Measurements from ENCODE around the gene LRRC8B.
A peak's percentile ranks its signal among the peaks of the same experiment; 100 is the strongest.
"Not testable (repeated sequence)": the region's sequence is repeated elsewhere in the genome, so short reads cannot be mapped to it uniquely, and the experiment has no call there.

The LRRC8B gene

DNA sequence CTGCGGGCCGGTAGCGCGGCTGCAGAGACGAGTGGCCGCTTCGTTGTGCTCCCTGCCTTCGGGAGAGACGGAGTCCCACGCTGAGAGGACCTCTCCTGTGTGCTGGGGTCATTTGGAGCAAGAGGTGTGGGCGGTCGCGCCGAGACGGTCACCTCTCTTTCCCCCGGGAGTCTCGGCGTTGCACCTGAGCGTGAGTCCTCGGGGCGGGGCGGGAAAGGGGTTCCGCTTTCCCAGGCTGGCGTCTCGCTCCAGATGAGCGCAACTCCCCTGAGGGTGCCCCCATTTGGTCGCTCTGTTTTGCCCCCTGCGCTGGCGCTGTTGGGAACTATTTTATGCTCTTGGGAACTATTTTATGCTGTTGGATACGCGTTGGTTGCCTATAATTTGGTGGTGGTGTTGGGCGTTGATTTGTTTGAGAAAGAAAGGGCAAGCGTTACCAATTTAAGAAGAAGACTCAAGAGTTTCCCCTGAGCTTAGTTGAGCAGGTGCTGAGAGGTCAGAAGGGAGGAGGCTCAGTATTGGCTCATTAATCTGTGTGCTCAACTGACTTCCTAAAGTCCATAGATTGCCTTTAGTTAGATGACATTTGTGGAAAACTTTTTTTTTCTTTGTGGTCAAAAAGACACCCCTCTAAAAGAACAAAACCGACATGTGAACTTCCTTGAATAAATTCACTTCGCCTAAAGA, 683 bp downstream of the LRRC8B start:
- no peak for DNase-seq (ENCODE audit: low read depth)

DNA sequence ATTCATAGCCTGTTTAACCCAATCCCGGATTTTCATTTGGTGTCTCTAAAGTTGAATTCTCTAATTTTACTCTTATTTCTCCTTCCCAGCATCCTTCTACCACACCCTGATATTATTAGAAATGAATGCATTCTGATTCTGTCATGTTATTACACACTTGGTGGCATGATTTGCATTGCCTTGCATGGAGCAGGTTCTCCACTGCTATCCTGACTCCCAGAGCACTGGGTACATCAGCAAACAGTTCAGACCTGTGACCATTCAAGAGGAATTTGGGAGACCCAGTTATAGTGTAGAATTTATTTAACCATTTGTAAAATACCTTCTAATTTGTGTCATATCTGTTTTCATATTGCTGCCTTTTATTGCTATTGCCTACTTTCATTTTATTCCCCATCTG, 2.6 kb downstream of the LRRC8B start:
- no peak for DNase-seq (ENCODE audit: low read depth)

DNA sequence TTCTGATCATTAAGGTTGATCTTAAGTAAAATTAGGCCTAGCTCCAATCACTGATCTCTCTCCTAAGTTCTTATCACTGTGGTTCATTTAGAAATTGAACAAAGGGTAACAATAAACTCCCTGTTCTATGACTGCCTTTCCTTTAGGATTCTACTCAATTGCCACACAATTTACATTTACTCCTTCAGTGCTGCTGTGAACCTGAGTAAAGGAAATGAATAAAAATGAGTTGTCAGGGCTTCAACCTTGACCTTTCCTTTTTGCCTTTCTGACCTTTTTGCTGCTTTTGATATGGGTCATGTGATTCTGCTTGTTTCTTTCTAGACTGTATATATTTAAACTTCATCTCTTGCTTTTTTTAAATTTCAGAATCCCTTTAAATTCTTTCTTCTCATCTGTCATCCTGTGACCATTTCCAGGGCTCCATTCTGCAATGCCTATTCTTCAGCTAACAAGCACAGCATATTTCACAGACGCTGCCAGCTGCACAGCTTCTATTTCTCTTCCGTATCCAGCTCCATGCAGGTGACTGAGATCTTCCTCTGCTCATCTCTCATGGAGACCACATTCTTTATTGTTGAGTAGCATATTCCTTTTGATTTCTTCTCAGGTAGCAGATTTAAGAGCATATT, 3.2 kb downstream of the LRRC8B start:
- no peak for DNase-seq (ENCODE audit: low read depth)

DNA sequence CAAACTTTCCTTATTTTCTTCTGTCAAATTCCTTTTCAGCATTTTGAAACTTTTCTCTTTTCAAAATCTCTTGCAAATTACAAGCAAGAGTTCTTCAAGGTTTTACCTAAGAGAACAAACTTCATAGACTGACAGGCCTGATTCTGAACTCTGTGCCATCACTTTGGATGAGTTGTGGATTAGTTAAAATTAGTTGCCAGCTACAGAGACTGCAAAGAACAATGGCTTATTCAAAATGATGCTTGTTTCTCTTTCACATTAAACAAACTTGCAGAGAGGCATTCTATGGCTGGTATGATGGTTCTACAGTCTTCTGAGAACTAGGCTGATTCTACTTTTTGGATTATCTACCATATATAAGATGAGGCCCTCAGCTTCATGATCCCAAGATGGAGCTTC, 3.8 kb downstream of the LRRC8B start:
- DNase-seq (ENCODE audit: low read depth), result no peak

DNA sequence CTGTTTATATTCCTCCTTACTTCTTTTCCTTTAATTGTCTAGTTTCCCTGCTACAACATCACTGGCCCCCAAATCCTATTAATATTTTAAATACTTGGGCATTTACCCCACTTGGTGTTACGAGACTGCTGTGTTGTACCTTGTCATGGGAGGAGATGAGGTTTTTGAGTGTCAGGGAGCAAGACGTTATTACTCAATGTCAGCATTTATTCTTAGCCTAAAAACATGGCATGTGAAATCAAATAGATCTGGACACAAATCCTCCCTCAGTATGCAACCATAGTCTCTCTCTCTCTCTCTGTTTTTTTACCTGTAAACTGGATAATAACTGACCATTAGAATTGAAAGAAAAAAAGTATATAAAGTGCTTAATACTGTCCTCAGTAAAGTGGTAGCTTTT, 4.6 kb downstream of the LRRC8B start:
- no peak for DNase-seq (ENCODE audit: low read depth)

DNA sequence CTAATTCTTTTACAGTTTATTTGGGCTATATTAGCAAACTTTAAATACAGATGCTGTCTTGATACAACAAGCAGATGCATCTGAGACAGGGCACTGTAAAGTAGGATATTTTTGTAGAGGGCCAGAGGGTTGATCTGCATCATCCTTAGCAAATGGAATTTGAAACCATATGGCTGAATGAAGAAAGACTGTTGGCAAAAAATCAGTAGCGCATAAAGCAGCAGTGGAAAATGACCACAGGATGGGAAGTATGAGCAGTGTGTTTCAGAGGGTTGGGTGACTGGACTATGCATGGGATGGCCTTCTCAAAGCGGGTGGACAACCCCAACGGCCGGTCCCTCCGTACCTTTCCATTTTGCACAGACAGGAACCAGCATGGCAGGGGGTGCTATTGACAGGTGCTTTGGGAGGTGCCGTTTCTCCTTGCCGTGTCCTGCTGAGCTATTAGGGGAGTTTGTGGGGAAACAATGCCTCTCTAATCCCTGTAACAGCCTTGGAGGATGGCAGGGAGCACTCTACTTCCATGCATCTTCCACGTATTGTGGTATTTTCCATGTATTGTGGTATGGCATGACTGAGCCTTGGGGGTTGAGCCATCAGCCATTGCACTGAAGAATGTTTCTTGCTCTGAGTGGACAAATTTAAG, 5.9 kb downstream of the LRRC8B start:
- DNase-seq (ENCODE audit: low read depth), result no peak

DNA sequence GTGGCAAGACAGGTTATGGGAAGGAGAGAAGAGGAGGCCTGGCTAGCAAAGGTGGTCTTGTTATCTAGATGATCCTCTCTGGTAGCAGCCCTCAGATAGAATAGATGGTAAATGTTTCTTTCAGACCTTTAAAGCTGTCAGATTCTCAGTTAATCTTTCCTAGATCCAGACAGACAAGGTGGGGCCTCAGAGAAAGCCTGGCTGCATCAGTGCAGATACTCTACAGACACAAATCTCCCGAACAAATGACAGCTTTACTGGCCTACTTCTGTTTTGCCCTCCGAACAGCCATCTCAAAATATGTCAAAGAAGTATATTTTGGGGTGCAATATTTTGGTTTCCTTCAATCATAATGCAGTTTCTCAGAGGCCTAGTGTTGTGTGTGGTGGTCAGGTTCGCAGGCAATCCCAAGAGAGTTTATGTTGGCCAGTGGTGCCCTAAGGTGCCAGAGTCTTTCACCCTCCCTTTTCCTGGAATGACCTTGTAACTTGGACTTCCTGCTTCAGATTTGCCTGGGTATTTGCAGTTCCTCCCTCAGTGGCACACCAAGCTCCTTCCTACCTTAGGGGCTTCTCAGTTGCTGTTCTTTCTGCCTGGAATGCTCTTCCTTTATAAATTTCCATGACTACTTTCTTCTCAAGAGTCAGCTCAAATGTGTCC, 7.0 kb downstream of the LRRC8B start:
- DNase-seq (ENCODE audit: low read depth), result no peak

DNA sequence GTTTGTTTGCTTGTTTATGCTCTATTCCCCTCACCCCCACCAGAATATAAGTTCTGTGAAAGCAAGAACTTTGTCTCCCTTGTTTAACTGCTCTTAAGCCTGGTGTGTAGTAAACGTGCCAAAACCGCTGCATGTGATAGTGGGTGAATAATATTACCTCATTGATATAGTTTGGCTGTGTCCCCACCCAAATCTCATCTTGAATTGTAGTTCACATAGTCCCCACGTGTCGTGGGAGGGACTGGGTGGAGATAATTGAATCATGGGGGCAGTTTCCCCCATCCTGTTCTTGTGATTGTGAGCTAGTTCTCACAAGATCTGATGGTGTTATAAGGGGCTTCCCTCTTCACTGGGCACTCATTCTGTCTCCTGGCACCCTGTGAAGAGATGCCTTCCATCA, 7.6 kb downstream of the LRRC8B start:
- DNase-seq (ENCODE audit: low read depth), result no peak

DNA sequence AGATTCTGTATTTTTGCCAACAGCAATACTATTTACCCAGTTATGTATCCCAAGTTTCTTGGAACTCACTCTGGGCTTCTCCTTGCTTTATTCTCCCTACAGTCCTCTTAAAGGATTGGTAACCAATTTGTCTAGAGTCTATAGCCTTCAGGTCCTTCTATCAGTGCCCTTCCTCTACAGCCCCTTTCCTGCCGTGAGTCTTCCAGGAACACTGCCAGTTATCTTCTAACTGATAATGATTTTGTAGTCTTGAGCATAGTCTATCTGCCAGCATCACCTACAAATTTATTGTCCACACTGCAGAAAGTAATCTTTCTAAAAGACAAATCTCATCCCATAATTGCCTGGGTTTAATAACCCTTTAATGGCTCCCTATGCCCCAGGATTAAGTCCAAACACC, 8.2 kb downstream of the LRRC8B start:
- no peak for DNase-seq (ENCODE audit: low read depth)

DNA sequence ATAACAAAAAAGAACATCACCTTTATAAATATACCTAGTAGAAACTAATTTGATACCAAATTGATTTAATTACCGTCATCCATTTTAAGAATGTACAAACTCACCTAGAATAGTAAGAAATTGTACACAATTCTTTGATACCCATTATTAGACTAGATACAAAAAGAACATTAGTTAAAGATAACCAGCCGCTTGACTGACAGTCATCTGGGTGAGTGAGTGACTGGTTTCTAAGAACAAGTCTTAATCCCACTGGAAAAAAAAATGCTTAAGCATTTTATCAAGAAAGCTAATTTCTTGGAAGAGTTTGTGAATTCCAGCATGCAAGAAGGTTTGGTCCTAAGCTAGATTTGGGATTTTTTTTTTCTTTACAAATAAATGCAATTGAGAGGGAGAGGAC, 10.9 kb downstream of the LRRC8B start:
- DNase-seq (ENCODE audit: low read depth), result no peak

DNA sequence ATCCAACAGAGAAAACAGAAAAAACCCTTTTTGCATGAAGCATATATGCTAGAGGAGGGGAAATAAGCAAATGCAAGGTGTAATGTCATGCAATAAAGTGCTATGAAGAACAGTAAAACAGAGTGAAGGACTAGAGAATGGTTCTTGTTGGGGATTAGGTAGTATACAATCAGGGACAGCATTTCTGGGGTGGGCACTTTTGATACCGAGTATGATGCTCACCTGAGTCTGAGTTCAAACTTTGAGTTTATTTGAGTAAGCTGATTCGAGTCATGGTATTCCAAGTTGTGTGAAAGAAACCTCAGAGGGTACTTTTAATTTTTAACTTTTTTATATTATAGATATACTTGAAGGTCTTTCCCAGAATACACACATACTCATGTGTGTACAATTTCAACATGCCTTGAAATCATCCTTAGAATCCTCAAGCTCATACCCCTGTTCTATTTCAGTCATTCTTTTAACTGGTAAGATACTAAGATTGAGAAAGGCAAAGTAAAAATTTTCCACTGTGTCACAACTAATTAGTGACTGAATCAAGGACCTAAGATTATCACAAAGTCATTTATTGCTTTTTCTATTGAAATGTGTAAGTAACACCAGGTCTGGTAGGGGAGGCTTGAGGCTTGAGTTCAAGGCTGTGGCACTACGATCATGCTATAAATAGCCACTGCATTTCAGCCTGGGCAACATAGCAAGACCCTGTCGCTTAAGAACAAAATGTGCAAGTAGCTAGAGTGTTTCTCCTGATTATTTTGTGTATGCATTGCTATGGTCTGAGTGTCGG, 12.1 kb downstream of the LRRC8B start:
- no peak for DNase-seq (ENCODE audit: low read depth)

DNA sequence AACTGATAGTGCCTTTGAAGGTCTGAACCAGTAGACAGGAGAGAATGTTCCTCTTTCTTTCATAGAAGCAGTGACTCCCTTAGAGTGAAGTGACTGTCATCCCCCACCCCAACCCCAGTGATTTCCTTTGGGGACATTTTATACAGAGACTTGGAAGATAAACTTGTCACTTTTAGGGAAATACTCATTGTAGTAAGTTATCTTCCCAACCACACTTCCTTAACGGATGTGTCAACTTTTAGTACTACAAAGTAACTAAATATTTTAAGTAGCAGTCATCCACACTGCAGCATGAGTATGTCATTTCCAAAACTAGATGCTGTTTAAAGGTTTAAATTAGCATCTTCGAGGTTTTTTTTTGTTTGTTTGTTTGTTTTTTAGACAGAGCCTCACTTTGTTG, 13.7 kb downstream of the LRRC8B start:
- DNase-seq (ENCODE audit: low read depth), result no peak

DNA sequence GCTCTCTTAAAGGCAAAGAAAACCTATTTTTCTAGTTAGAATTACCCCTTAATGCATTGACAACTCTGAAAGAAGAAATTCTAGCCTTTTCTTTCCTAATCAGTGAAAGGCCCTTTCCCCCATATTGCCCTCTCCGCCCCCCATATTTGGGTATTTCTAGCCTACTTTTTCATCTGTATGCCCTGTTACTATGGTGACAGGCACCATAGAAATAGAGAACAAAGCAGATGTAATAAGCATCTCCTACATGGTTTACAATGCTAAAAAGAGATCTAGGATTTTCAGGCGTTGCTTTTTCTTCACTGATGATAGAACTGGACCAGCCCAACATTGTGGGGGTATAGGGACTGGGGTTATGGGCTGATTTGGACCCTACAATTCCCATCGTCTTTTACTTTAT, 14.5 kb downstream of the LRRC8B start:
- no peak for DNase-seq (ENCODE audit: low read depth)

DNA sequence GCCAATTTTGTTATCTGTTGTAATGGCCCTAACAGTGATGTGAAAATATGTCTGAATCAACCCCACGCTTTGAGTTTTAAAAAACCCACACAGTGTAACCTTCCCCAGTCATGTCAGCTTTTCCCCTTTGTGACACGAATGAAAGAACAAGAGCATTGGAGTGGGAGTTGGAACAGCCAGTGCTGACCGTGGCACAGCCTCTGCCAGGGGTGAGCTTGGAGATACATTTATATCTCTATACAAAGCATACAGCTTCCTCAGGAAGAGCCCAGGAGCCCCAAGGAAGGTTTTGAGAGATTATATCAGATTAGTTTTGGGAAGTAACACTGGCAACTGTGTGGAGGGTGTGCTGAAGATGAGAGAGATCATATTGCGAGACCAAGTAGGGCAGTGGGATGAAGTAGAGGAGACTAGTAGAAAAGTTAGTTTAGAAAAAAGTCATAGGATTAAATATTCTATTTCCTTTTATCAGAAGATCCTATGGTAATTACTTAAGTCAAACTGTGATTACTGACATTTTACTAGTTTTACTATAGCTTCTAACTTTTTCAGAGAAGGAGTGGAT, 15.9 kb downstream of the LRRC8B start:
- DNase-seq (ENCODE audit: low read depth), result no peak

DNA sequence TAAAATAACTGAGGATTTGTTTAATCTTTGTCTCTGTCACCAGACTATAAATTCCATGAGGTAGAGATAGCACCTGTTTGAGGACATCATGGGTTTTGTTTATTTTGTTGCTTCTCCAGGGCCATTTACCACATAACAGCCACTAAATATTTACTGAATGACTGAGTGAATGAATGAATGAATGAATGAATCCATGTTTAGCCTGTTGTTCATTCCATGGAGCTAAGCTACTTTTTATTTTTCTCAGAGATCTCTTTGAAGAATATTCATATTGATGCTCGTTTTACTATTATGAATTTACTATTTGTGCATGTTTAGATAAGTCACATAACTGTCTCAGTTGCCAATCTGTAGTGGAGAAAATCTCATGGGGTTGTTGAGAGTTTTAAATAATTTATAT, 17.7 kb downstream of the LRRC8B start:
- no peak for DNase-seq (ENCODE audit: low read depth)

DNA sequence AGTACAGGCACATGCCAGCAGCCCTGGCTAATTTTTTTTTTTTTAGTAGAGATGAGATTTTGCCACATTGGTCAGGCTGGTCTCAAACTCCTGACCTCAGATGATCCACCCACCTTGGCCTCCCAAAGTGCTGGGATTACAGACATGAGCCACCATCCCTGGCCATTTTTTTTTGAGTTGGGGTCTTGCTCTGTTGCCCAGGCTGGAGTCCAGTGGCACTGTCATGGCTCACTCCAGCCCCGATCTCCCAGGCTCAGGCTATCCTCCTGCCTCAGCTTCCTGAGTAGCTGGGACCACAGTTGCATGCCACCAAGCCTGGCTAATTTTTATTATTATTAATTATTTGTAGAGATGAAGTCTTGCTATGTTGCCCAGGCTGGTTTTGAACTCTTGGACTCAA, 19.0 kb downstream of the LRRC8B start:
- DNase-seq (ENCODE audit: low read depth), result not testable (repeated sequence)

DNA sequence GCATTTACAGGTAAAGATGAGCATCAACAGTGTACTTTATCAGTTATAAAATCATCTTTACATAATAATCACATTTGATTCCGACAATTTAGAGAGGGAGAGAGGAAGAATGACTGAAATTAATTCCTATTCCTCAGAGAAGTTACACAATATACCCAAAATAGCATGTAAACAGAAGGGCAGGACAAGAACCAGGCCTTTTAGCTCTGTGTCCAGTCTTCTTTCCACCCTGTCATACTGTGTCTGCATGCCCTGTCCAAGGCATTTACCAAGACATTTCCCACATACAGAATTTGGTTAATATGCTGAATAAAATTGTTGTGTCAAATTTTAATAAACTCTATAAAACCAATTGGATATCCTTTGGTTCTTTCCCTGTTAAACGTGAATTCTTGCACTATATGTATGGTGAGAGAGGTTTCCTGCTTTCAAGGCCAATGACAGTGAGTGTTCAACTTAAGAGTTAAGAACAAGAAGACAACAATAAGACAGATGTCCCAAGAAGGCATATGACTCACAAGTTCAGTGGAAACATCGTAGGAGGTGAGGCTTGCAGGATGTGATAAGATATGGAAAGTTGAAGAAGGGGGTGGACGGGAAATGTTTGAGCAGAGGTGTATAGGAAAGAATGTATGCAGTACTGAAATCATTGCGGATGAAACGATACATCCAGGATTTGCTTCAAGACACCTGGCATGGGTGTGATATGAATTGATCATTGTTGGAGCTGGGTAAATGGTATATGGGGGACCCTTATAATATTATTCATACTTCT, 20.8 kb downstream of the LRRC8B start:
- DNase-seq (ENCODE audit: low read depth), result no peak

DNA sequence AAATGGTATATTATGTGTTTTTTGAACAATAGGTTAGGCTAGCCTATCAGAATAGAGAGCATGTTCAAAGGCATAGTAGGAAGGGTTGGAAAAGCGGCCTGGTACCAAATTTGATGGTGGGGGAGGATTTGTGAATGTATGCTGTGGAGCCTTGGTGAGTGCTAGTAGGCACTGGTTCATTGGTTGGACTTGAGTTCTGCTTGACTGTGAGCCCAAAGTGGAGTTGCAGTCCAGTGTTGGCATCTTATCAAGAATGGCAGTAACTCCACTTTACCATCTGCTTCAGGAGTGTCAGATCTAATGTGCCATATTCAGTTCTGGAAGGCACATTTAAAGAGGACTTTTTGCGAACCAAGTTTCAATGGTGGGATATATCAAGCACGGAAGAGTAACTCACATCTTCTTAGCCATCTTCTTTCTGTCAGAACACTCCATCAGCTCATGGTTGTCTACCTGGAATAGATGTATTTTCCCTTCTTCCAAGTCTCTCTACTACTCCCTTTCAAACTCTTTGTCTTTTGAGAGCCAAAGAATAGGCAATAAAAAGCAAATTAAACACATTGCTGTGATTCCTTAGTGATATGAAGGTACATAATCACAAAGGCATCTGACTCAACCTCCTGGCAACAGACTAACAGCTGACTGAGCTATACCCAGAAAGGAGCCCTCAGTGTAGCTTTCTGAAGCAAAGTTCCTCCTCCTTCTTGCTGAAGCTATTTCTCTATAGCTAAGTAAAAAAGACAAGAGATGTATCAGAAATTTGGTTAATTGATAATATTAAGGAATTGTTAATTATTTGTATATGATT, 21.7 kb downstream of the LRRC8B start:
- DNase-seq (ENCODE audit: low read depth), result no peak

DNA sequence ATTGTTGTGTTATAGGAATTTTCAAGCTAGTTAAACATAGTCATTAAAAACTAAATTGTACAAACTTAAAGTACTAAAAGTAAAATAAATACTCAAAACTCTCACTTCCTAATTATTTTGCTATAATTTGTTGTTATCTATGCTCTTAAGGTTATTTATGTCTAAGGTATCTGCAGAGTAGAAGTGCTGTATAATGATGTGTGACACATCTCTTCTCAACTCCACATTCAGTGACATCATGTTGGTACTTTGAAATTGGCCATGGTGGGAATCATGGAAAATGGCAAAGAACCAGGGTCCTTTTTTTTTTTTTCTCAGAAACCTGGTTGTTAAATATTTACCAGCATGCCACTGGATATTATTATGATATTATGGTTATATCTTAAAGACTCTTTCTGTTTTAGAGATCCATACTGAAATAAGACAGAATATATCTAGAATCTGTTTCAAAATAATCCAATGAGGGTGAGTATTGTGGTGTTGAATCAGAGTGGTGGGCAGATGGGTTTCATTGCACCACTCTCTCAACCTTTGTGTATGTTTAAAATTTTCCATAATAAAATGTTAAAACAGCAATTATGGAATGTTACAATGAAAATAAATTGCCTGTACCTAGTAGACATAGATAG, 22.4 kb downstream of the LRRC8B start:
- DNase-seq (ENCODE audit: low read depth), result no peak

DNA sequence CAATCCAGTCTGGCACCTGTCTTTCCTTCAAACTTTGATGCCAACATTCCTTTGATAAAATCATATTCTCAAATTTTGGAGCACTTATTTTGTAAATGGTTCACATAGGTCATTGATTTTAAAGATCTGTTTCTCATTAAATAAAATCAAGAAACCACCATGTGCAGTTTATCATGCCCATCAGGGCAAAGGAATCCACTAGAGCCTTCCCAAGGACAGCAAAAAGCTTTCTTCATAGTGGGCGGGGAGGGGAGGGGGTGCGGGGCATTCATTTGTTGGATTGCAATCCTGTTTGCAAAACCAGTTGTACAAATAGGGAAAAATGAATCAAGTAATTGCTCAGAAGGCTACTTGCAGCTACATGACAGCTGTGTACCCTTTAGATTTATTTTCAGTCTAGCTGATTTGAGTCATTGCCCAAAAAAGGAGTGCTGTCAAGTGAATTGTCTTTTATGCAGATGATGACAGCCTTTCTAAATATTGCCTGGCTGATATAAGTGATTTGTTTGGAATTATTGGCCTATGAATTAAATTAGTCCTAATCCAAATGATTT, 23.0 kb downstream of the LRRC8B start:
- peak; percentile 58 for DNase-seq (ENCODE audit: low read depth)
